ENCODE data around the gene NADK2.
A peak's percentile ranks its signal among the peaks of the same experiment; 100 is the strongest.

NADK2 gene

DNA sequence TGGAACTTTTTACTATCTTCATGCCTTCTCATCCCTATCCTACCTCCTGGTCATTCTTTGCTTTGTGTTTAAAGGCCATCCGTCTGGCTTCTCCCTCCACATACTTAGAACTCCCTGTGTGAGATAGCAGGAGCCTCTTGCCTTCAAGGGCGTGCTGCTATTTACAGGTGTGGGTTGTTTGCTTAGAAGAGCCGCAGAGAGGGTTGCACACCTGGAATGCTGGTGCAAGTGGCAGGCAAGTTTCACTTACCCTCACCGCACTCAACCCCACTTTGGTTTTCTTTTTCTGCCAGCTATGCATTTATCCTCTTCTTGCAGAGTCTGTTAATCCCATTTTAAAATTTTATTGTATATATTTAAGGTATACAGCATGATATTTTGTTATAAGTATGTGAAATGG, 77.3 kb downstream of the NADK2 start:
- H3K4me3 Mint-ChIP-seq = no peak overlapping the region
- no peak overlapping the region for H3K27ac Mint-ChIP-seq
- peaks cover 43% of the 10 kb centered on the region for H3K4me1 Mint-ChIP-seq
- H3K9me3 Mint-ChIP-seq = no peaks in the 10 kb centered on the region
- H3K36me3 Mint-ChIP-seq (ENCODE audit: low read depth) = peaks cover 70% of the 10 kb centered on the region
- H3K27me3 Mint-ChIP-seq (ENCODE audit: low read depth) = no peaks in the 10 kb centered on the region
- TF ChIP-seq, protein P1, sequence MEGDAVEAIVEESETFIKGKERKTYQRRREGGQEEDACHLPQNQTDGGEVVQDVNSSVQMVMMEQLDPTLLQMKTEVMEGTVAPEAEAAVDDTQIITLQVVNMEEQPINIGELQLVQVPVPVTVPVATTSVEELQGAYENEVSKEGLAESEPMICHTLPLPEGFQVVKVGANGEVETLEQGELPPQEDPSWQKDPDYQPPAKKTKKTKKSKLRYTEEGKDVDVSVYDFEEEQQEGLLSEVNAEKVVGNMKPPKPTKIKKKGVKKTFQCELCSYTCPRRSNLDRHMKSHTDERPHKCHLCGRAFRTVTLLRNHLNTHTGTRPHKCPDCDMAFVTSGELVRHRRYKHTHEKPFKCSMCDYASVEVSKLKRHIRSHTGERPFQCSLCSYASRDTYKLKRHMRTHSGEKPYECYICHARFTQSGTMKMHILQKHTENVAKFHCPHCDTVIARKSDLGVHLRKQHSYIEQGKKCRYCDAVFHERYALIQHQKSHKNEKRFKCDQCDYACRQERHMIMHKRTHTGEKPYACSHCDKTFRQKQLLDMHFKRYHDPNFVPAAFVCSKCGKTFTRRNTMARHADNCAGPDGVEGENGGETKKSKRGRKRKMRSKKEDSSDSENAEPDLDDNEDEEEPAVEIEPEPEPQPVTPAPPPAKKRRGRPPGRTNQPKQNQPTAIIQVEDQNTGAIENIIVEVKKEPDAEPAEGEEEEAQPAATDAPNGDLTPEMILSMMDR (IDR thresholded peaks at IDR 0.05; ENCODE audit: unreplicated experiment in 3 of 3) = no peak

GRCh38 chr5:36162810-36163486, 78.8 kb downstream of the NADK2 start:
- Mint-ChIP-seq H3K27ac (peak overlapping the region in 1 of 3 experiments; percentile 18), H3K9me3 (no peaks in the 10 kb centered on the region), H3K4me3 (no peak overlapping the region), H3K36me3 (ENCODE audit: low read depth) (peaks cover 69% of the 10 kb centered on the region), H3K27me3 (ENCODE audit: low read depth) (no peaks in the 10 kb centered on the region), H3K4me1 (peaks cover 58% of the 10 kb centered on the region)
- TF ChIP-seq, protein P1 (IDR thresholded peaks at IDR 0.05; ENCODE audit: unreplicated experiment in 3 of 3) = no peak

GRCh38 chr5:36161361-36161760, 80.4 kb downstream of the NADK2 start:
- H3K27me3 Mint-ChIP-seq (ENCODE audit: low read depth) = no peaks in the 10 kb centered on the region

DNA sequence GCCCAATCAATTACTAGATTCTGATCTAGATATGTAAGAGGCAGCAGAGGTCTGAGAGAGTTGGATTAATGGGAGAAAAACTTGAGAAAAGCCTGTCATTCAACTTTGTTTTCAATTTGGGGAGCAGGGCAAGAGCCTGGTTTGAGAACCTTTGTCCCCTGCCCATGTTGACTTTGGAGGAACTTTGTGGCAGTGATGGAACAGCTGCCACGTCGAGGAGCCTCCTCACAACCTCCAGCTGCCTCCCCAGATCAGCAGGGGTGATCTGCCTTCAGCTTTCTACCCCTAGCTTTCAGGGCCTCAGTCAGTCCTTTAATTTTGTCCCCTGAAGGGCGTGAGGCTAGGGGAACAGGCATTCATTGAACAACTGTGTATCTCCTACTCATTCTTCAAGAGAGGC, 81.1 kb downstream of the NADK2 start:
- Mint-ChIP-seq H3K4me3 (no peak overlapping the region), H3K27ac (no peak overlapping the region), H3K4me1 (peaks cover 81% of the 10 kb centered on the region), H3K9me3 (no peaks in the 10 kb centered on the region), H3K36me3 (ENCODE audit: low read depth) (peaks cover 73% of the 10 kb centered on the region), H3K27me3 (ENCODE audit: low read depth) (no peaks in the 10 kb centered on the region)
- TF ChIP-seq, protein P1 (IDR thresholded peaks at IDR 0.05; ENCODE audit: unreplicated experiment in 3 of 3) = no peak

More at GRCh38 chr5:36161361-36161760, 80.4 kb downstream of the NADK2 start:
- TF ChIP-seq, protein P1 (IDR thresholded peaks at IDR 0.05; ENCODE audit: unreplicated experiment in 3 of 3) = no peak
- H3K4me3 Mint-ChIP-seq = no peak overlapping the region
- no peaks in the 10 kb centered on the region for H3K9me3 Mint-ChIP-seq
- peak overlapping the region in 1 of 3 experiments; percentile 17 for H3K27ac Mint-ChIP-seq
- peaks cover 74% of the 10 kb centered on the region for H3K4me1 Mint-ChIP-seq
- H3K36me3 Mint-ChIP-seq (ENCODE audit: low read depth) = peaks cover 71% of the 10 kb centered on the region

DNA sequence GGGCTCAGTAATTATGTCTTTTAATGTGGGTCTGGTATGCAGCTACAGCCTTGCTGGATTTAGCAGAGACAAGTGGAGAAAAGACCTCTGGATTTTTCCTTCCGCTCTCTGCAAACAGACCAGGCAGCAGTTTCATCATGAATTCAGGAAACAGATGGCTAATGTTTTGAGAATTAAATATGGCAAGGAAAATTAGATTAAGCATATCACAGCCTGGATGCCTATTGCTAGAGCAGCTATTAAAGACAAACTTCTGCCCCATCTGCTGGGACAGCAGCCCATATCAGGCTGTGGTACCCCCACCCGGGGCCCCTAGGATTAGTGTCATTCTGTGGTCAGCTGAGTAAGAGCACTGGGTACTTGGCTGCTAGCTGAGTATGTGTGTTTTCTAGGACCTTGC, 83.6 kb downstream of the NADK2 start:
- H3K27me3 Mint-ChIP-seq (ENCODE audit: low read depth) = no peaks in the 10 kb centered on the region
- peak overlapping the region; percentile 69 to 87 (median 74) for H3K27ac Mint-ChIP-seq
- peaks cover 86% of the 10 kb centered on the region for H3K36me3 Mint-ChIP-seq (ENCODE audit: low read depth)
- TF ChIP-seq, protein P1 (IDR thresholded peaks at IDR 0.05; ENCODE audit: unreplicated experiment in 3 of 3) = no peak
- peak overlapping the region in 2 of 3 experiments; percentile 48 to 51 for H3K4me3 Mint-ChIP-seq
- no peaks in the 10 kb centered on the region for H3K9me3 Mint-ChIP-seq
- H3K4me1 Mint-ChIP-seq = peaks cover 77% of the 10 kb centered on the region

GRCh38 chr5:36156619-36157018, 85.1 kb downstream of the NADK2 start:
- Mint-ChIP-seq H3K4me3 (peak overlapping the region; percentile 20 to 97 (median 67)), H3K27ac (peak overlapping the region; percentile 69 to 87 (median 74)), H3K27me3 (ENCODE audit: low read depth) (no peaks in the 10 kb centered on the region), H3K4me1 (peaks cover 71% of the 10 kb centered on the region), H3K36me3 (ENCODE audit: low read depth) (peaks cover 71% of the 10 kb centered on the region), H3K9me3 (no peaks in the 10 kb centered on the region)
- TF ChIP-seq, protein P1 (IDR thresholded peaks at IDR 0.05; ENCODE audit: unreplicated experiment in 3 of 3) = no peak
